Amniotic epithelial cell (primary cell): Measurements from ENCODE around the gene SLBP.

Experiments used
- DNase-seq: peaks from one replicate; pipeline ENCODE4 v3.0.0-alpha.2; 2010; ENCODE audit warnings: low read depth

SLBP gene

GRCh38 chr4:1654216-1654955, 57.7 kb downstream of the SLBP start:
- DNase-seq, result no peak

DNA sequence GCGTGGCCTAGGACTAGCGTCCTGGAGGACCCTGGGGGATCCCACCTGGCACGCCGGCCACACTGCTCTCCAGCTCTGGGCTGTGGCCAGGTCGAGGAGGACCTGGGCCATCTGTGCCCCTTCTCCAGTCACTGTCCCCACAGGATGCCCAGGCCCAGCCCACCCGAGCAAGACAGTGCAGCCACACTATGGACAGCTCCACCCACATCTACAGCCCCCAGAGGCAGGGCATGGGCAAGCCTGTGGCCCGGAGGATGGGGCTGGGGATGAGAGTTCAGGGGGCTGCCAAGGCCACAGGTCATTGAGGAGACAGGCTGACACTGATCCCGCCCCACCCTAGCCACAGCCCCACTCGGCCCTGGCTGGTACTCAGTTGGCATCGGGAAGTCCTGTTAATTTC, 58.3 kb downstream of the SLBP start:
- no peak for DNase-seq

- no peak for DNase-seq
Measured at GRCh38 chr4:1652088-1652487, 60.0 kb downstream of the SLBP start.

GRCh38 chr4:1651609-1652008, 60.5 kb downstream of the SLBP start:
- DNase-seq, result no peak

- DNase-seq, result no peak
Measured at GRCh38 chr4:1648962-1649361, 63.2 kb downstream of the SLBP start.

- no peak for DNase-seq
Measured at GRCh38 chr4:1647432-1647831, 64.7 kb downstream of the SLBP start.

DNA sequence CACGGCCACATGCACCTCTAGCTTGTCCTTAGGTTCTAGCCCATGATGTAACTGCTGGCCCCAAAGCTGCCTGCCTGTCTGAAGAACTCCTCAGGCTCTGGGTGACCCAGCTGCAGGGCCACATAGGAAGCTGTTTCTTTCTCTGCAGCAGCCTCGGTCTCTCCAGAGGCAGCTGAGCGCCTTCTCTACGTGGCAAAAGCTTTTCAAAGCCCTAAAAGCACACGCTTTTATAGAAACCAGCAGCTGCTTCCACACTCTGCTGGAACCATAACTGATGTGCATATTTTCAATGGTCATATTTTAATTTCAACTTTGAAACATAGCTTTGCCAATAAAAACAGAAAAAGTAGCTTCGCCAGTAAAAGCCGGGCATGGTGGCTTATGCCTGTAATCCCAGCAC, 65.4 kb downstream of the SLBP start:
- no peak for DNase-seq

- peak; percentile 93 for DNase-seq
Measured at GRCh38 chr4:1644891-1645657, 67.0 kb downstream of the SLBP start.

- DNase-seq, result no peak
Measured at GRCh38 chr4:1643971-1644735, 68.0 kb downstream of the SLBP start.
